Measurements from ENCODE around the gene TPCN2.

TPCN2 gene

DNA sequence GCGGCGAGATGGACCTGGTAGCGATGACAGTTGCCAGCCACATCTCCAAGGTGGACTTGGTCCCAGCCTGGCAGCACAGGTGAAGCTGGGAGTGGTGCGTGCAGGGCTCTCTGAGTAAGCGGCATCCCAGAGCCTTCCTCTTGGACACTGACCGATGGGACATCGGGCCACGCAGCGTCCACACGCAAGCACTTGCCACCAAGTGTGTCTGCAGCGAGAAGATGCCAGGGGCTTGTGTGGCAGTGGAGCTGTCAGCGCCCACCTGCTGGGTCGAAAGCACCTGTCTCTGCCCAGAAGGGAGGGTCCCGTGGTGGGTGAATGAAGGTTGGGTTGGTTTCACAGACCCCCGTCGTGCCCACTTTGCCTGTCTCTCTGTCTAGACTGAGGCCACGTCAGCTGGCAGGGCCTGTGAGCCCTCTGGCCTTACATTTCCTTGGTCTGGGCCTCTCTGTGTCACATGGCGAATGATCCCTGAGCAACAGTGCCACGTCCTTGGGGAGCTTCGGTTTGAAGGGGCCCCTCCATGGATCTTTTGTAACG, 56.2 kb downstream of the TPCN2 start:
- TF ChIP-seq, protein P1, sequence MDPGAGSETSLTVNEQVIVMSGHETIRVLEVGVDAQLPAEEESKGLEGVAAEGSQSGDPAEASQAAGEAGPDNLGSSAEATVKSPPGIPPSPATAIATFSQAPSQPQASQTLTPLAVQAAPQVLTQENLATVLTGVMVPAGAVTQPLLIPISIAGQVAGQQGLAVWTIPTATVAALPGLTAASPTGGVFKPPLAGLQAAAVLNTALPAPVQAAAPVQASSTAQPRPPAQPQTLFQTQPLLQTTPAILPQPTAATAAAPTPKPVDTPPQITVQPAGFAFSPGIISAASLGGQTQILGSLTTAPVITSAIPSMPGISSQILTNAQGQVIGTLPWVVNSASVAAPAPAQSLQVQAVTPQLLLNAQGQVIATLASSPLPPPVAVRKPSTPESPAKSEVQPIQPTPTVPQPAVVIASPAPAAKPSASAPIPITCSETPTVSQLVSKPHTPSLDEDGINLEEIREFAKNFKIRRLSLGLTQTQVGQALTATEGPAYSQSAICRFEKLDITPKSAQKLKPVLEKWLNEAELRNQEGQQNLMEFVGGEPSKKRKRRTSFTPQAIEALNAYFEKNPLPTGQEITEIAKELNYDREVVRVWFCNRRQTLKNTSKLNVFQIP (CRISPR knock-in tag; IDR thresholded peaks at IDR 0.05; ENCODE audit: borderline replicate concordance, low read depth) = no peak
- no peak for TF ChIP-seq GLIS3 (CRISPR knock-in tag; IDR thresholded peaks at IDR 0.05)
- no peak for TF ChIP-seq ZNF565 (CRISPR knock-in tag; conservative IDR thresholded peaks at IDR 0.05; ENCODE audit: low read depth)
- TF ChIP-seq ZFP30 (CRISPR knock-in tag; IDR thresholded peaks at IDR 0.05) = no peak
- TF ChIP-seq OSR1 (CRISPR knock-in tag; IDR thresholded peaks at IDR 0.05) = no peak
- no peak for TF ChIP-seq TOX (CRISPR knock-in tag; IDR thresholded peaks at IDR 0.05; ENCODE audit: borderline replicate concordance)
- TF ChIP-seq ZFP3 (CRISPR knock-in tag; IDR thresholded peaks at IDR 0.05) = no peak
- no peak for TF ChIP-seq ZNF8 (CRISPR knock-in tag; IDR thresholded peaks at IDR 0.05)
- TF ChIP-seq PPARA (CRISPR knock-in tag; IDR thresholded peaks at IDR 0.05; ENCODE audit: borderline replicate concordance) = no peak
- TF ChIP-seq, protein P2, sequence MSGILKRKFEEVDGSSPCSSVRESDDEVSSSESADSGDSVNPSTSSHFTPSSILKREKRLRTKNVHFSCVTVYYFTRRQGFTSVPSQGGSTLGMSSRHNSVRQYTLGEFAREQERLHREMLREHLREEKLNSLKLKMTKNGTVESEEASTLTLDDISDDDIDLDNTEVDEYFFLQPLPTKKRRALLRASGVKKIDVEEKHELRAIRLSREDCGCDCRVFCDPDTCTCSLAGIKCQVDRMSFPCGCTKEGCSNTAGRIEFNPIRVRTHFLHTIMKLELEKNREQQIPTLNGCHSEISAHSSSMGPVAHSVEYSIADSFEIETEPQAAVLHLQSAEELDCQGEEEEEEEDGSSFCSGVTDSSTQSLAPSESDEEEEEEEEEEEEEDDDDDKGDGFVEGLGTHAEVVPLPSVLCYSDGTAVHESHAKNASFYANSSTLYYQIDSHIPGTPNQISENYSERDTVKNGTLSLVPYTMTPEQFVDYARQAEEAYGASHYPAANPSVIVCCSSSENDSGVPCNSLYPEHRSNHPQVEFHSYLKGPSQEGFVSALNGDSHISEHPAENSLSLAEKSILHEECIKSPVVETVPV (CRISPR knock-in tag; IDR thresholded peaks at IDR 0.05) = no peak
- no peak for TF ChIP-seq ZC3H10 (CRISPR knock-in tag; IDR thresholded peaks at IDR 0.05)
- no peak for TF ChIP-seq BACH2 (CRISPR knock-in tag; IDR thresholded peaks at IDR 0.05; ENCODE audit: borderline replicate concordance)
- no peak for TF ChIP-seq ISL1 (CRISPR knock-in tag; IDR thresholded peaks at IDR 0.05)
- TF ChIP-seq ARNTL (CRISPR knock-in tag; IDR thresholded peaks at IDR 0.05; ENCODE audit: borderline replicate concordance, low read depth) = no peak
- no peak for TF ChIP-seq RARB (CRISPR knock-in tag; IDR thresholded peaks at IDR 0.05)
- TF ChIP-seq CSDC2 (CRISPR knock-in tag; IDR thresholded peaks at IDR 0.05) = no peak
- TF ChIP-seq ESRRG (CRISPR knock-in tag; IDR thresholded peaks at IDR 0.05) = no peak
- no peak for TF ChIP-seq TCF4 (CRISPR knock-in tag; IDR thresholded peaks at IDR 0.05; ENCODE audit: borderline replicate concordance)
- no peak for ATAC-seq

DNA sequence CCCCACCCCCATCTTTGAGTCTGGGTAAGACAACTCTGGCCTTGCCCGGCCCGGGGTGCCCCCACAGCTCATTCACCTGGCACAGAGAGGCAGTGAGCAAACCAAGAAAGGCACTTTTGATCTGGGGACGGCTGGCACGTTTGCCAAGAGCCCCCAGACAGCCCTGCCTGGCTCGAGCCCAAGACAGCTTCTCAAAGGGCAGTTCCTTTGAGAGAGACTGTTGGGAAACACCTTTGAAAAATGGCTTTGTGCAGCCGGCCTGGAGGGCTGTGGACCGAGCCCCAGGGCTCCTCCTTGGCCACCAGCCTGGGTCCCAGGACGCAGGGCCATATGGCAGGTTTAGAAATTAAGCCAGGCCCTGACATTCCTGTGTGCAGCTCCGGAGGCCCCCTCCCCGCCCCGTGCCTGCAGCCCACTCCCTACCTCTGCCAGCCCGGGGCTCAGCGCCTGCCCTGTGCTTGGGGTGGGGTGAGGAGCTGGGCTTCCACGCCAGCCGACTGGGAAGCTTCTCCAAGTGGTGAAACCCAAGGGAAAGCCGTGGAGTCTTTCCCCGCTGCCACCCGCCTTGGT, 56.8 kb downstream of the TPCN2 start:
- TF ChIP-seq CSDC2 (CRISPR knock-in tag; IDR thresholded peaks at IDR 0.05) (no peak), OSR1 (CRISPR knock-in tag; IDR thresholded peaks at IDR 0.05) (no peak), BACH2 (CRISPR knock-in tag; IDR thresholded peaks at IDR 0.05; ENCODE audit: borderline replicate concordance) (no peak)
- TF ChIP-seq, protein P2 (CRISPR knock-in tag; IDR thresholded peaks at IDR 0.05) = no peak
- ATAC-seq = no peak

DNA sequence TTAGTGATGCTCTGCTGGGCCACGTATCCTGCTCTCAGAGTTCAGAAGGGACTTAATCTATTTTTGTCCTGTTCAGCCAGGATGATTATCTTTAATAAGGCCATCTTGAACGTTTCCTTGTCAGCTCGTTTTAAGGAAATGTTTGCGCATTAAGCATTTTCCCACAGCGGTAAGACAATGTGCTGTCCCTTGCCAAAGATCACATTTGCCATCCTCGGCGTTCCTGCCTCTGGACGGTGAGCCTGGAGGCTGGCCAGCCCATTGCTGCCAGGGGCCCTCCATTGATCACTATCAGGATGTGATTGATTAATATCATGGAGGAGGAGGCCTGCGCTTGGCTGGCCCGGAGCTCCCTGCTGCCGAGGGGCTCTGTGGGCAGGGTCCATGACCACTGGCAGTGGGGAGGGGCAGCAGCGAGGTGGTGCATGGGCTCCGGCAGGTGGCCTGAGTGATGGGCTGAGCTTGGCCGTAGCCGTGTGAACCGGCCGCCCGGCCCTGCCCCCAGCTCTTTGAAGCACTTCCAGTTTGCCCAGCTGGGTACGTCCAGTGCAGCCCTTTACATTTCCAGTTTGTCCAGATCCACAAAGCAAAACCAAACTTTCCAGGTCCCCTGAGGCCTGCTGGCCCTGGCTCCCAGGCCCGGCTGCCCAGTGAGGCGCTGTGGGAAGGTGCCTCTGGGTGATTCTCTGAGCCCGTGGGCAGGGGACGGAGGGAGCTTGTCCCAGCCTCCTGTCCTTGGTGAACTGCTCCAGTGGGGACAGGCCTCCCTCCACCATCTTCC, 57.5 kb downstream of the TPCN2 start:
- TF ChIP-seq TCF4 (CRISPR knock-in tag; IDR thresholded peaks at IDR 0.05; ENCODE audit: borderline replicate concordance) (peak; percentile 74; the same call in 1 of the 2 replicates), ZFP3 (CRISPR knock-in tag; IDR thresholded peaks at IDR 0.05) (no peak), ESRRG (CRISPR knock-in tag; IDR thresholded peaks at IDR 0.05) (no peak), ZNF565 (CRISPR knock-in tag; conservative IDR thresholded peaks at IDR 0.05; ENCODE audit: low read depth) (no peak), SNAI2 (CRISPR knock-in tag; IDR thresholded peaks at IDR 0.05) (no peak), ISL1 (CRISPR knock-in tag; IDR thresholded peaks at IDR 0.05) (peak; percentile 70), BACH2 (CRISPR knock-in tag; IDR thresholded peaks at IDR 0.05; ENCODE audit: borderline replicate concordance) (no peak), GLIS3 (CRISPR knock-in tag; IDR thresholded peaks at IDR 0.05) (no peak), PPARA (CRISPR knock-in tag; IDR thresholded peaks at IDR 0.05; ENCODE audit: borderline replicate concordance) (no peak), ZFP30 (CRISPR knock-in tag; IDR thresholded peaks at IDR 0.05) (no peak), RARB (CRISPR knock-in tag; IDR thresholded peaks at IDR 0.05) (no peak), ARNTL (CRISPR knock-in tag; IDR thresholded peaks at IDR 0.05; ENCODE audit: borderline replicate concordance, low read depth) (no peak)
- TF ChIP-seq, protein P3, sequence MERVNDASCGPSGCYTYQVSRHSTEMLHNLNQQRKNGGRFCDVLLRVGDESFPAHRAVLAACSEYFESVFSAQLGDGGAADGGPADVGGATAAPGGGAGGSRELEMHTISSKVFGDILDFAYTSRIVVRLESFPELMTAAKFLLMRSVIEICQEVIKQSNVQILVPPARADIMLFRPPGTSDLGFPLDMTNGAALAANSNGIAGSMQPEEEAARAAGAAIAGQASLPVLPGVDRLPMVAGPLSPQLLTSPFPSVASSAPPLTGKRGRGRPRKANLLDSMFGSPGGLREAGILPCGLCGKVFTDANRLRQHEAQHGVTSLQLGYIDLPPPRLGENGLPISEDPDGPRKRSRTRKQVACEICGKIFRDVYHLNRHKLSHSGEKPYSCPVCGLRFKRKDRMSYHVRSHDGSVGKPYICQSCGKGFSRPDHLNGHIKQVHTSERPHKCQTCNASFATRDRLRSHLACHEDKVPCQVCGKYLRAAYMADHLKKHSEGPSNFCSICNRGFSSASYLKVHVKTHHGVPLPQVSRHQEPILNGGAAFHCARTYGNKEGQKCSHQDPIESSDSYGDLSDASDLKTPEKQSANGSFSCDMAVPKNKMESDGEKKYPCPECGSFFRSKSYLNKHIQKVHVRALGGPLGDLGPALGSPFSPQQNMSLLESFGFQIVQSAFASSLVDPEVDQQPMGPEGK (CRISPR knock-in tag; IDR thresholded peaks at IDR 0.05; ENCODE audit: borderline replicate concordance) = no peak
- TF ChIP-seq, protein P4, sequence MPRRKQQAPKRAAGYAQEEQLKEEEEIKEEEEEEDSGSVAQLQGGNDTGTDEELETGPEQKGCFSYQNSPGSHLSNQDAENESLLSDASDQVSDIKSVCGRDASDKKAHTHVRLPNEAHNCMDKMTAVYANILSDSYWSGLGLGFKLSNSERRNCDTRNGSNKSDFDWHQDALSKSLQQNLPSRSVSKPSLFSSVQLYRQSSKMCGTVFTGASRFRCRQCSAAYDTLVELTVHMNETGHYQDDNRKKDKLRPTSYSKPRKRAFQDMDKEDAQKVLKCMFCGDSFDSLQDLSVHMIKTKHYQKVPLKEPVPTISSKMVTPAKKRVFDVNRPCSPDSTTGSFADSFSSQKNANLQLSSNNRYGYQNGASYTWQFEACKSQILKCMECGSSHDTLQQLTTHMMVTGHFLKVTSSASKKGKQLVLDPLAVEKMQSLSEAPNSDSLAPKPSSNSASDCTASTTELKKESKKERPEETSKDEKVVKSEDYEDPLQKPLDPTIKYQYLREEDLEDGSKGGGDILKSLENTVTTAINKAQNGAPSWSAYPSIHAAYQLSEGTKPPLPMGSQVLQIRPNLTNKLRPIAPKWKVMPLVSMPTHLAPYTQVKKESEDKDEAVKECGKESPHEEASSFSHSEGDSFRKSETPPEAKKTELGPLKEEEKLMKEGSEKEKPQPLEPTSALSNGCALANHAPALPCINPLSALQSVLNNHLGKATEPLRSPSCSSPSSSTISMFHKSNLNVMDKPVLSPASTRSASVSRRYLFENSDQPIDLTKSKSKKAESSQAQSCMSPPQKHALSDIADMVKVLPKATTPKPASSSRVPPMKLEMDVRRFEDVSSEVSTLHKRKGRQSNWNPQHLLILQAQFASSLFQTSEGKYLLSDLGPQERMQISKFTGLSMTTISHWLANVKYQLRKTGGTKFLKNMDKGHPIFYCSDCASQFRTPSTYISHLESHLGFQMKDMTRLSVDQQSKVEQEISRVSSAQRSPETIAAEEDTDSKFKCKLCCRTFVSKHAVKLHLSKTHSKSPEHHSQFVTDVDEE (CRISPR knock-in tag; IDR thresholded peaks at IDR 0.05) = peak; percentile 46
- TF ChIP-seq, protein P2 (CRISPR knock-in tag; IDR thresholded peaks at IDR 0.05) = no peak
- TF ChIP-seq, protein P5, sequence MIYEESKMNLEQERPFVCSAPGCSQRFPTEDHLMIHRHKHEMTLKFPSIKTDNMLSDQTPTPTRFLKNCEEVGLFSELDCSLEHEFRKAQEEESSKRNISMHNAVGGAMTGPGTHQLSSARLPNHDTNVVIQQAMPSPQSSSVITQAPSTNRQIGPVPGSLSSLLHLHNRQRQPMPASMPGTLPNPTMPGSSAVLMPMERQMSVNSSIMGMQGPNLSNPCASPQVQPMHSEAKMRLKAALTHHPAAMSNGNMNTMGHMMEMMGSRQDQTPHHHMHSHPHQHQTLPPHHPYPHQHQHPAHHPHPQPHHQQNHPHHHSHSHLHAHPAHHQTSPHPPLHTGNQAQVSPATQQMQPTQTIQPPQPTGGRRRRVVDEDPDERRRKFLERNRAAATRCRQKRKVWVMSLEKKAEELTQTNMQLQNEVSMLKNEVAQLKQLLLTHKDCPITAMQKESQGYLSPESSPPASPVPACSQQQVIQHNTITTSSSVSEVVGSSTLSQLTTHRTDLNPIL (CRISPR knock-in tag; IDR thresholded peaks at IDR 0.05; ENCODE audit: low read depth) = no peak
- ATAC-seq = no peak
